NT2/D1 (cell line): ENCODE data around the gene DNAH1.

Experiments
- SUZ12 ChIP-seq: IDR thresholded peaks from 2 replicates; pipeline ENCODE4 v1.6.1; 2011; ENCODE audit not compliant: insufficient read length, insufficient read depth; ENCODE audit errors: extremely low read depth
- ZNF274 ChIP-seq: IDR thresholded peaks from 2 replicates; pipeline ENCODE4 v1.6.1; 2011; ENCODE audit warnings: mild to moderate bottlenecking, low read depth, low read length

- TF ChIP-seq ZNF274, result no peak
- no peak for TF ChIP-seq SUZ12
These were observed 11.6 kb downstream of the DNAH1 start for GRCh38 chr3:52327486-52328290.
